GM19023 (cell line): ENCODE data around the gene EFCAB5.

Experiments
- ATAC-seq: cut with Tn5 transposase; IDR thresholded peaks from one replicate; pipeline ENCODE4 v1.9.1; 2021; ENCODE audit warnings: mild to moderate bottlenecking, moderate library complexity; ENCODE audit not compliant: unreplicated experiment

EFCAB5 gene

GRCh38 chr17:30148376-30148775 is 206.9 kb downstream of the EFCAB5 start:
- ATAC-seq = no peak

DNA sequence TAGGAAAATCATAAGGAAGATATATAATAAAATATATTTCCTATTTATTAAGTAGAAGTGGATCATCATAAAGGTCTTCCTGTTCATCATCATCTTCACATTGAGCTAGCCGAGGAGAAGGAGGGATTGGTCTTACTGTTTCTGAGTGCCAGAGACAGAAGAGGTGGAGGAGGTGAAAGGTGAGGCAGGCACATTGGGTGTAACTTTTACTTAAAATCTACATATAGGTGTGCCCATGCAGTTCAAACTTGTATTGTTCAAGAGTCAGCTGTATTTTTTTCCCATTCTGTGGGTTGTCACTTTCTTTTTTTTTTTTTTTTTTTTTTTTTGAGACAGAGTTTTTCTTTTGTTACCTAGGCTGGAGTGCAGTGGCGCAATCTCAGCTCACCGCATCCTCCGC is 210.0 kb downstream of the EFCAB5 start:
- no peak for ATAC-seq

DNA sequence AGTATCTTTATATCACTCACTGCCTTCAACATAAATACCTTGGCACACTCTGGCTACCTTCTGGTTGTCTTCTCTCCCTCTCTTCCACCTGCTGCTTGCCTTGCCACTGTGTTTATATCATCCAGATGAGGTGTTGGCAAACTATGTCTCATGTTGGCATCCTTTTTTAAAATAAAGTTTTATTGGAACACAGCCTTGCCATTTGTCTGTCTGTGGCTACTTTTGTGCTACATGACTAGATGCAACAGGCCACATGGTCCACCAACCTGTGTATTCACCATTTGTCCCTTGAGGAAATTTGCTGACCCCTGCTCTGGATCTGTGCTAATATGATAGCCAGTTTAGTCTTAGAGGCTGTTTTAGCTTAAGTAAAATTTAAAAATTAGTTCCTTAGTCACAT is 212.0 kb downstream of the EFCAB5 start:
- no peak for ATAC-seq

- ATAC-seq = no peak
Measured at GRCh38 chr17:30155389-30155788, 214.0 kb downstream of the EFCAB5 start.
